ENCODE data around the gene MOV10L1.
"Not testable (repeated sequence)": the region's sequence is repeated elsewhere in the genome, so short reads cannot be mapped to it uniquely, and the experiment has no call there.

MOV10L1 gene

GRCh38 chr22:50141891-50142363 is 52.1 kb downstream of the MOV10L1 start:
- no peak for FAIRE-seq
- DNase-seq (ENCODE audit: insufficient read length, low spot score) = no peak
- peak; percentile 28 for TF ChIP-seq CTCF (IDR thresholded peaks at IDR 0.05; ENCODE audit: insufficient read depth, missing control alignments)

GRCh38 chr22:50143096-50143495 is 53.3 kb downstream of the MOV10L1 start:
- FAIRE-seq = no peak
- no peak for DNase-seq (ENCODE audit: insufficient read length, low spot score)
- no peak for TF ChIP-seq CTCF (IDR thresholded peaks at IDR 0.05; ENCODE audit: insufficient read depth, missing control alignments)

- no peak for TF ChIP-seq CTCF (IDR thresholded peaks at IDR 0.05; ENCODE audit: insufficient read depth, missing control alignments)
- FAIRE-seq = no peak
- no peak for DNase-seq (ENCODE audit: insufficient read length, low spot score)
Observed at GRCh38 chr22:50144005-50144614, 54.3 kb downstream of the MOV10L1 start.

- no peak for TF ChIP-seq CTCF (IDR thresholded peaks at IDR 0.05; ENCODE audit: insufficient read depth, missing control alignments)
- DNase-seq (ENCODE audit: insufficient read length, low spot score) (no peak), FAIRE-seq (no peak)
Observed at GRCh38 chr22:50145721-50146438, 56.1 kb downstream of the MOV10L1 start.

GRCh38 chr22:50146439-50147238 is 56.8 kb downstream of the MOV10L1 start:
- peak; percentile 61 for TF ChIP-seq CTCF (IDR thresholded peaks at IDR 0.05; ENCODE audit: insufficient read depth, missing control alignments)
- no peak for FAIRE-seq
- no peak for DNase-seq (ENCODE audit: insufficient read length, low spot score)

GRCh38 chr22:50147258-50148165 is 57.7 kb downstream of the MOV10L1 start:
- FAIRE-seq; DNase-seq (ENCODE audit: insufficient read length, low spot score): not testable (repeated sequence)

GRCh38 chr22:50148166-50148500 is 58.3 kb downstream of the MOV10L1 start:
- FAIRE-seq (no peak), DNase-seq (ENCODE audit: insufficient read length, low spot score) (no peak)
- TF ChIP-seq CTCF (IDR thresholded peaks at IDR 0.05; ENCODE audit: insufficient read depth, missing control alignments) = no peak

All from D721Med (cell line).